Peyer's patch (tissue), 4 donors: ENCODE data around the gene VPS26C.

Source experiments
- POLR2A ChIP-seq, 2 donors: fragments of 450-650 bp; IDR thresholded peaks; one replicate each; pipeline ENCODE4 v1.5.1; 2017; ENCODE audit warnings: antibody characterized with exemption in 2 of 2, mild to moderate bottlenecking in 2 of 2, moderate library complexity in 2 of 2
- TF ChIP-seq, protein P1 (sequence below), 6 experiments: fragments of 450-650 bp in 4 of 6; fragments of 200-600 bp in 2 of 6; sonication (generic) in 1 of 6; IDR thresholded peaks; one replicate each; pipeline ENCODE4 v1.5.1; 2017 to 2019; ENCODE audit warnings: antibody characterized with exemption in 6 of 6, mild to moderate bottlenecking in 3 of 6, moderate library complexity in 1 of 6

DNA sequence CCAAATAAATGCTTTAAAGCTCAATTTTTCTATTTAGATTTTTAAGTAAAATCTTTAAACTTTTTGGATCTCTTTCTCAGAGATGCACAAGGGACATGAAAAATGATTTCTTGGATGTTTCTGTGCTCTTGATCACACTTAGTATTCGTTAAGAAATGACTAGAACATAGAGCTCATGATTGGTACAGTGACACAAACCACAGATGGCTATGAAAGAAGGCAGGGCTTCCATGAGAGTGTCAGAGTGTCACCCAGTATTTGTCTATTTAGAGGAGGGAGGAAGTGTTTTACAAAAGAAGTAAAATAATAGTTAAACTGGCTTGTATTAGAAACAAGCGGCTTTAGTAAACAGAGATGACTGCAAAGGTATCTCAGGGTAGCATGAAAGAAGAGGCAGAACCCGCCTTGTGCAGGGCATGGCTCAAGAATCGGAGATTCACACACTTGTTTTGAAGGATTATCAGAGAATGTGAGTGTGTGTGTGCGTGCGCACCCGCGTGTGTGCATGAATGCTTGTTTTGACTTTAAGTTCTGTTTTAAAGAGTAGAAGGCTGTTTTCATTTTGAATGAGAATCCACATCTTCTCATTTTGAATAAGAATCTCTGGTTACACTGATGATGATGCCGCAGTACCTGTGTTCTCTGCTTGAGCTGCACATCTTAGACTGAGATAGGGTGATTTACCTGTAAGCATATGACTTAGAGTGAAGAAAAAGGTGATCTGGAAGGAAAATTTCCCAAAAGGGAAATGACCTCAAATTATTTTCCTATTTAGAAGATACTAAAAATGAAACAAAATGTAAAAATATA is 82.1 kb downstream of the VPS26C start:
- TF ChIP-seq, protein P1, sequence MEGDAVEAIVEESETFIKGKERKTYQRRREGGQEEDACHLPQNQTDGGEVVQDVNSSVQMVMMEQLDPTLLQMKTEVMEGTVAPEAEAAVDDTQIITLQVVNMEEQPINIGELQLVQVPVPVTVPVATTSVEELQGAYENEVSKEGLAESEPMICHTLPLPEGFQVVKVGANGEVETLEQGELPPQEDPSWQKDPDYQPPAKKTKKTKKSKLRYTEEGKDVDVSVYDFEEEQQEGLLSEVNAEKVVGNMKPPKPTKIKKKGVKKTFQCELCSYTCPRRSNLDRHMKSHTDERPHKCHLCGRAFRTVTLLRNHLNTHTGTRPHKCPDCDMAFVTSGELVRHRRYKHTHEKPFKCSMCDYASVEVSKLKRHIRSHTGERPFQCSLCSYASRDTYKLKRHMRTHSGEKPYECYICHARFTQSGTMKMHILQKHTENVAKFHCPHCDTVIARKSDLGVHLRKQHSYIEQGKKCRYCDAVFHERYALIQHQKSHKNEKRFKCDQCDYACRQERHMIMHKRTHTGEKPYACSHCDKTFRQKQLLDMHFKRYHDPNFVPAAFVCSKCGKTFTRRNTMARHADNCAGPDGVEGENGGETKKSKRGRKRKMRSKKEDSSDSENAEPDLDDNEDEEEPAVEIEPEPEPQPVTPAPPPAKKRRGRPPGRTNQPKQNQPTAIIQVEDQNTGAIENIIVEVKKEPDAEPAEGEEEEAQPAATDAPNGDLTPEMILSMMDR (IDR thresholded peaks at IDR 0.05) = no peak
- no peak for TF ChIP-seq POLR2A (IDR thresholded peaks at IDR 0.05)
